SH-SY5Y (cell line): Measurements from ENCODE around the gene MZT1.

Experiments
- GATA2 ChIP-seq: IDR thresholded peaks from 2 replicates; pipeline ENCODE4 v1.6.1; 2011; ENCODE audit warnings: mild to moderate bottlenecking, low read depth, low read length
- GATA3 ChIP-seq: IDR thresholded peaks from 2 replicates; pipeline ENCODE4 v1.6.1; 2011; ENCODE audit warnings: low read depth, mild to moderate bottlenecking, low read length, moderate library complexity

DNA sequence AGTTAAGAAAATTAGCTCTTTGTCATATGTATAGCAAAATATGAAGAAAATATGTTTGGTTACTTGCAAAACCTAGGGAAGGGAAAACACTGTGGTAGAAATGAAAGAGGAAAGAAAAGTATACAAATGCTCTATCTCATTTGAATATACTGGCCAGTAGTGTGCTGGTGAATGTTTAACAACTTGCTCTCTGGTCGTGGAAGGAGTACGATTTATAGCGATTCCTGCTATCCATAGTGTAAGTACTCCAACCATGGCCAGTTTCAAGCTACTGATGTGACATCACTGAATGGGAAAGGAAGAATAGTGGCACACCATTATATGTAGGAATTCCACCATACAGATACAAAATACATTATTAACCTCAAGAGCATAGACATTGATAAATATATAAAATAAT lies 9.6 kb upstream of the MZT1 start:
- TF ChIP-seq GATA2 (no peak), GATA3 (no peak)
